Measurements from ENCODE around the gene ZNF780A.

Gene ZNF780A

DNA sequence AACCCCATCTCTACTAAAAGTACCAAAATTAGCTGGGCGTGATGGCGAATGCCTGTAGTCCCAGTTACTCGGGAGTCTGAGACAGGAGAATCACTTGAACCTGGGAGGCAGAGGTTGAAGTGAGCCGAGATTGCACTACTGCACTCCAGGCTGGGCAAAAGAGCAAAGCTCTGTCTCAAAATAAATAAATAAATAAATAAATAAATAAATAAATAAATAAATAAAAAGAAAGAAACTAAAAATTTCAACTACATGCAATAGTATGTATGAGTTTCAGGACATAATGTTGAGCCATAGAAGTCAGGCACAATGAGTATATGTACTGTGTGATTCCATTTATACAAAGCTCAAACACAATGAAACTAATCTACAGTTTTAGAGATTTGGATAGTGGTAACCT, 12.9 kb upstream of the ZNF780A start (continued):
- TF ChIP-seq ZNF239 (tag by site-specific recombination; IDR thresholded peaks at IDR 0.05), result no peak
- TF ChIP-seq ZNF157 (tag by site-specific recombination; IDR thresholded peaks at IDR 0.05), result no peak
- no peak for TF ChIP-seq YY1 (tag by site-specific recombination; IDR thresholded peaks at IDR 0.05)
- TF ChIP-seq ZNF791 (tag by site-specific recombination; IDR thresholded peaks at IDR 0.05), result peak; percentile 88
- peak; percentile 96 for TF ChIP-seq ZNF501 (tag by site-specific recombination; IDR thresholded peaks at IDR 0.05)
- TF ChIP-seq ZNF23 (tag by site-specific recombination; IDR thresholded peaks at IDR 0.05; ENCODE audit: borderline replicate concordance), result 0 out of 2 replicates have a peak, but pooled peaks have one; percentile 49
- peak; percentile 77; the same call in 1 of the 2 replicates for TF ChIP-seq GFI1B (tag by site-specific recombination; IDR thresholded peaks at IDR 0.05)
- no peak for TF ChIP-seq ZBTB49 (tag by site-specific recombination; IDR thresholded peaks at IDR 0.05; ENCODE audit: low read depth)
- no peak for TF ChIP-seq ZFP69B (tag by site-specific recombination; IDR thresholded peaks at IDR 0.05)
- peak; percentile 96 for TF ChIP-seq ZNF510 (tag by site-specific recombination; IDR thresholded peaks at IDR 0.05; ENCODE audit: insufficient replicate concordance)
- peak; percentile 94; the same call in 1 of the 2 replicates for TF ChIP-seq ZNF404 (tag by site-specific recombination; IDR thresholded peaks at IDR 0.05)
- TF ChIP-seq, protein P1, sequence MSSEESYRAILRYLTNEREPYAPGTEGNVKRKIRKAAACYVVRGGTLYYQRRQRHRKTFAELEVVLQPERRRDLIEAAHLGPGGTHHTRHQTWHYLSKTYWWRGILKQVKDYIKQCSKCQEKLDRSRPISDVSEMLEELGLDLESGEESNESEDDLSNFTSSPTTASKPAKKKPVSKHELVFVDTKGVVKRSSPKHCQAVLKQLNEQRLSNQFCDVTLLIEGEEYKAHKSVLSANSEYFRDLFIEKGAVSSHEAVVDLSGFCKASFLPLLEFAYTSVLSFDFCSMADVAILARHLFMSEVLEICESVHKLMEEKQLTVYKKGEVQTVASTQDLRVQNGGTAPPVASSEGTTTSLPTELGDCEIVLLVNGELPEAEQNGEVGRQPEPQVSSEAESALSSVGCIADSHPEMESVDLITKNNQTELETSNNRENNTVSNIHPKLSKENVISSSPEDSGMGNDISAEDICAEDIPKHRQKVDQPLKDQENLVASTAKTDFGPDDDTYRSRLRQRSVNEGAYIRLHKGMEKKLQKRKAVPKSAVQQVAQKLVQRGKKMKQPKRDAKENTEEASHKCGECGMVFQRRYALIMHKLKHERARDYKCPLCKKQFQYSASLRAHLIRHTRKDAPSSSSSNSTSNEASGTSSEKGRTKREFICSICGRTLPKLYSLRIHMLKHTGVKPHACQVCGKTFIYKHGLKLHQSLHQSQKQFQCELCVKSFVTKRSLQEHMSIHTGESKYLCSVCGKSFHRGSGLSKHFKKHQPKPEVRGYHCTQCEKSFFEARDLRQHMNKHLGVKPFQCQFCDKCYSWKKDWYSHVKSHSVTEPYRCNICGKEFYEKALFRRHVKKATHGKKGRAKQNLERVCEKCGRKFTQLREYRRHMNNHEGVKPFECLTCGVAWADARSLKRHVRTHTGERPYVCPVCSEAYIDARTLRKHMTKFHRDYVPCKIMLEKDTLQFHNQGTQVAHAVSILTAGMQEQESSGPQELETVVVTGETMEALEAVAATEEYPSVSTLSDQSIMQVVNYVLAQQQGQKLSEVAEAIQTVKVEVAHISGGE (tag by site-specific recombination; conservative IDR thresholded peaks at IDR 0.05; ENCODE audit: low read depth), result peak; percentile 92
- no peak for TF ChIP-seq ZNF175 (tag by site-specific recombination; IDR thresholded peaks at IDR 0.05)
- TF ChIP-seq ZNF311 (tag by site-specific recombination; IDR thresholded peaks at IDR 0.05; ENCODE audit: borderline replicate concordance), result no peak
- TF ChIP-seq ZNF292 (tag by site-specific recombination; IDR thresholded peaks at IDR 0.05; ENCODE audit: borderline replicate concordance, low read depth), result peak; percentile 94
- peak; percentile 91 for TF ChIP-seq ZNF558 (tag by site-specific recombination; IDR thresholded peaks at IDR 0.05)
- no peak for TF ChIP-seq ZSCAN23 (tag by site-specific recombination; IDR thresholded peaks at IDR 0.05)
- no peak for TF ChIP-seq ZNF114 (tag by site-specific recombination; IDR thresholded peaks at IDR 0.05)
- no peak for TF ChIP-seq SCRT2 (tag by site-specific recombination; IDR thresholded peaks at IDR 0.05)
- peak; percentile 97 for TF ChIP-seq ZNF560 (tag by site-specific recombination; IDR thresholded peaks at IDR 0.05; ENCODE audit: borderline replicate concordance)
- no peak for TF ChIP-seq KLF10 (tag by site-specific recombination; IDR thresholded peaks at IDR 0.05)
- peak; percentile 73; the same call in 1 of the 2 replicates for TF ChIP-seq ZNF221 (tag by site-specific recombination; IDR thresholded peaks at IDR 0.05; ENCODE audit: borderline replicate concordance)
- no peak for TF ChIP-seq ZBTB48 (tag by site-specific recombination; IDR thresholded peaks at IDR 0.05)
- TF ChIP-seq MEIS1 (CRISPR knock-in tag; IDR thresholded peaks at IDR 0.05; ENCODE audit: borderline replicate concordance), result no peak
- TF ChIP-seq ZNF24 (tag by site-specific recombination; IDR thresholded peaks at IDR 0.05), result no peak
- TF ChIP-seq SP3 (tag by site-specific recombination; IDR thresholded peaks at IDR 0.05), result peak; percentile 51; the same call in 1 of the 2 replicates
- TF ChIP-seq, protein P2, sequence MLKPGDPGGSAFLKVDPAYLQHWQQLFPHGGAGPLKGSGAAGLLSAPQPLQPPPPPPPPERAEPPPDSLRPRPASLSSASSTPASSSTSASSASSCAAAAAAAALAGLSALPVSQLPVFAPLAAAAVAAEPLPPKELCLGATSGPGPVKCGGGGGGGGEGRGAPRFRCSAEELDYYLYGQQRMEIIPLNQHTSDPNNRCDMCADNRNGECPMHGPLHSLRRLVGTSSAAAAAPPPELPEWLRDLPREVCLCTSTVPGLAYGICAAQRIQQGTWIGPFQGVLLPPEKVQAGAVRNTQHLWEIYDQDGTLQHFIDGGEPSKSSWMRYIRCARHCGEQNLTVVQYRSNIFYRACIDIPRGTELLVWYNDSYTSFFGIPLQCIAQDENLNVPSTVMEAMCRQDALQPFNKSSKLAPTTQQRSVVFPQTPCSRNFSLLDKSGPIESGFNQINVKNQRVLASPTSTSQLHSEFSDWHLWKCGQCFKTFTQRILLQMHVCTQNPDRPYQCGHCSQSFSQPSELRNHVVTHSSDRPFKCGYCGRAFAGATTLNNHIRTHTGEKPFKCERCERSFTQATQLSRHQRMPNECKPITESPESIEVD (tag by site-specific recombination; IDR thresholded peaks at IDR 0.05), result no peak
- peak; percentile 65 for TF ChIP-seq ZNF366 (tag by site-specific recombination; conservative IDR thresholded peaks at IDR 0.05)
- TF ChIP-seq ZNF341 (tag by site-specific recombination; IDR thresholded peaks at IDR 0.05; ENCODE audit: low read depth), result peak; percentile 54
- TF ChIP-seq ZNF654 (tag by site-specific recombination; IDR thresholded peaks at IDR 0.05; ENCODE audit: low read depth), result peak; percentile 61
- no peak for TF ChIP-seq ZNF423 (tag by site-specific recombination; IDR thresholded peaks at IDR 0.05)
- TF ChIP-seq ZSCAN16 (tag by site-specific recombination; IDR thresholded peaks at IDR 0.05), result no peak
- peak; percentile 84 for TF ChIP-seq RBAK (tag by site-specific recombination; IDR thresholded peaks at IDR 0.05)
- TF ChIP-seq ZNF623 (tag by site-specific recombination; IDR thresholded peaks at IDR 0.05), result peak; percentile 92
- TF ChIP-seq ZNF530 (tag by site-specific recombination; IDR thresholded peaks at IDR 0.05; ENCODE audit: low read depth), result peak; percentile 82; the same call in 1 of the 2 replicates
- 0 out of 2 replicates have a peak, but pooled peaks have one; percentile 13 for TF ChIP-seq GLIS2 (tag by site-specific recombination; IDR thresholded peaks at IDR 0.05)

Data from HEK293 (cell line).